LoVo (cell line): ENCODE results near the gene ZNF407.

Source experiments
- DNase-seq: peaks from one replicate; pipeline ENCODE4 v3.0.0-alpha.2; 2016; ENCODE audit warnings: low spot score

Gene ZNF407

DNA sequence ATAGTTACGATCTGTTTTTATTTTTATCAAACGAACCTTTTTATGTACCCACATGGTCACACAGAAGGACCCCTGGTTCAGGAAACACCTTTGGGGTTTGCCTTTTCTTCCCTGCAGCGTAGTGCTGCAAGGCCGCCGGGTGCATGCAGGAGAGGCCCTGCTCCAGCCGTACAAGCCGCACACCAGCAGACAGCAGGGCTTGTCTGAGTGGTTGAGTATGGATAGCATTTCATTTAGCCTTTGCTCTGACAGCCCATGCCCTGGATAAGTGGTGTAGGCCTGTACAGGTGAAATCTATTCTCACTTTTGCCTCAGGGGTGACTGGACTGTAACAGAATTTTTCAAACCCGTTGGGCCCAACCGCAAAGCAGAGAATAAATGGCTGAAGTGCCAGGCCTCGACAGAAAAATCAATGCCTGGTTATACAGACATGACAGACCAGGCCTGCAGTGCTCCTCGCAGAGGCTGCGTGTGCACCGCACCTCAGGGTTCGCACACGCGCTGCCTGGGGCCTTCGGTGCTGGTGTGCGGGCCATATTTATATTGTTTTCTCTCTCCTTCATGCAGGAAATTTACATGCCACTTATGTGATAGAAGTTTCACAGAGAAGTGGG is 279.1 kb downstream of the ZNF407 start:
- DNase-seq: no peak

- no peak for DNase-seq
These were observed 280.6 kb downstream of the ZNF407 start for GRCh38 chr18:74878267-74878666.

GRCh38 chr18:74880706-74881278 is 283.1 kb downstream of the ZNF407 start:
- DNase-seq: no peak

DNA sequence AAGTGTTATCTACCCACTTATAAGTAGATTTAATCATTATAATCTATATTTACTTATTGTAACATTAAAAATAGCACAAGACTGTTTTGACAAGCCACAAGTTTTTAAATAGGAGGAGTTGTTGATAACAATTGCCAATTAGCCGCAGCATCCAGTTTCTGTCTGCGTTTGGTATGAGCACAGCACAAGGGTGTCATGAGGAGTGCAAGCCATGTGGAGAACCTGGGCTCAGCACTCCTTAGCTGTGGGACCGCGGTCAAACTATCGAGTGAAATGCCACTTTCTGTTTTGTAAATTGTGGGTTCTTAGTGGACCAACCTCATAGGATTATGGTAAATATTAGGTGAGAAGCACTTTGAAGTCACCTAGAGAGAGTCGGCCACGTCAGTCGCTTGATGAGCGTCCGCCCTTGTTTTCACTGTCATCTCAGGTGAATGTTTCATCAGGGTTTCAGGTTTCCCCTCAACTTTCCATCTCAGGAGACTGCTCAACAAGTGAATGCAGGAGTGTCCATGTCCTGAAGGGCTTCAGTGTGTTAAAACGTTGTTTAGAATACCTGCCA is 294.5 kb downstream of the ZNF407 start:
- DNase-seq: no peak

GRCh38 chr18:74895686-74896085 is 298.0 kb downstream of the ZNF407 start:
- DNase-seq: no peak

- DNase-seq: peak; percentile 28
These were observed 298.8 kb downstream of the ZNF407 start for GRCh38 chr18:74896390-74896991.

DNA sequence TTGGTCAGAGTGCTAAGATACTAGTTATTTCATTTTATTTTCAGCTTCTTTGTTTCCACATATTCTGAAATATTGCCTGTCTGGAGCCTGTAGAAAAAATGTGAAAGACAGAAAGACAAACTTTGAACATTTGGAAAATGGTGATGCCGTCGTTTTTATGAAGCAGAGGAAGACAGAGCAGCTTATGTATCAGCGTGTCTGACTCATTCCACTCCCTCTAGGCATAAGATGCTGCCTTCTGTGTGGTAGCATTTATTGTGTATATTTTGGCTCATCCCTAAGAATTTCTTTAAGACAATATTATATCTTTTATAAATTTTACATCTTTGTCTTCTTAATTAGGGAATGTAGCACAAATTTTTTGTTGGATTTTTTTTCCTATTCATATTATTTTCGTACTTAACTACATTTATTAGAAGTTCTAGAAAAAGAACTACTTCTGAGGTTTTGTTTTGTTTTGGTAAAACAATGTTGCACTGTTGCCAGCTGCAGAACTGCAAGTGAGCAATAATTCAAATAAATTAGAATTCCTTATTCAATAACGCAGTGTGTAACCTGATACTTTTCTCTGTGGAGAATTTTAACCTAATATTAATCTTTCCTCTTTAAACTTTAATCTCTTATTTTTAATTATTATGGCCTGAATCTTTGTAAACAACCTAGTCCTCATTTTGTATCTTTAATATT is 300.4 kb downstream of the ZNF407 start:
- no peak for DNase-seq

DNA sequence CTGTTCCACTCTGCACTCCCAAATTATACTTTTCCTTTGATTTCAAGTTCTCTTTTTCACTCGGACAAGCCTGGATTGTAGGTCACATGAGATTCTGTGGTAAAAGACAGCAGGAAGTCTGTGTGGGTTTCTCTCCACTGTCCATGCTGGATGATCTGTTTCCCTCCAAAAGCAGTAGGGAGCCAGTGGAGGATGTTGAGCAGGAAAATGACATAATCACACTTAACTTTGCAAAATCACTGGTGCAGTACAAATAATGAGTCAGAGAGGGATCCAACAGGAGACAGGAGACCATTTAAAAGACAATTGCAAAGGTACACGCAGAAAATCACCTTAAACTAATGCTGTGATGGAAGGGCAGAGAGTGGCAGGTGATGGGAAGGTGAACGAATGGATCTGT is 301.3 kb downstream of the ZNF407 start:
- no peak for DNase-seq

- DNase-seq: no peak
These were observed 301.9 kb downstream of the ZNF407 start for GRCh38 chr18:74899554-74899953.

GRCh38 chr18:74901362-74902146 is 303.9 kb downstream of the ZNF407 start:
- DNase-seq: no peak

- DNase-seq: no peak
These were observed 304.4 kb downstream of the ZNF407 start for GRCh38 chr18:74902147-74902455.

DNA sequence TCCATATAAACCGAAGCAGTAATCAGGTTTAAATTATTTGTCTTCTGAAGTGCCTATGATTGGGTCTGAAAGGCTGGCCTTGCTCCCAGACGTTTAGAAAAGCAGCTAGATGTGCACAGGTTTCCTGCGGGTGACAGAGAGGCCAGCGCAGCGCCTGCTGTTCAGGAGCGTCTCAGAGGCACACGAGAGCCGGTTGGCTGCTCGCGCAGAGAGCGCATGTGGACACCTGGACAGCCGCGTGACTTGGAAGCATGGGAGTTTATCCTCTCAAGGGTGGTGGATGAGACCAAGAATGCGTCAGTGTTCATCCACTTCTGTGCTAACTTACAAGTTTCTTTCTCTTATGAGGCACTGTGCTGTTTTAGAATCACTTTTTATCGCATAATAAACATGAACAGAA is 307.6 kb downstream of the ZNF407 start:
- DNase-seq: no peak

GRCh38 chr18:74906184-74906583 is 308.5 kb downstream of the ZNF407 start:
- no peak for DNase-seq

DNA sequence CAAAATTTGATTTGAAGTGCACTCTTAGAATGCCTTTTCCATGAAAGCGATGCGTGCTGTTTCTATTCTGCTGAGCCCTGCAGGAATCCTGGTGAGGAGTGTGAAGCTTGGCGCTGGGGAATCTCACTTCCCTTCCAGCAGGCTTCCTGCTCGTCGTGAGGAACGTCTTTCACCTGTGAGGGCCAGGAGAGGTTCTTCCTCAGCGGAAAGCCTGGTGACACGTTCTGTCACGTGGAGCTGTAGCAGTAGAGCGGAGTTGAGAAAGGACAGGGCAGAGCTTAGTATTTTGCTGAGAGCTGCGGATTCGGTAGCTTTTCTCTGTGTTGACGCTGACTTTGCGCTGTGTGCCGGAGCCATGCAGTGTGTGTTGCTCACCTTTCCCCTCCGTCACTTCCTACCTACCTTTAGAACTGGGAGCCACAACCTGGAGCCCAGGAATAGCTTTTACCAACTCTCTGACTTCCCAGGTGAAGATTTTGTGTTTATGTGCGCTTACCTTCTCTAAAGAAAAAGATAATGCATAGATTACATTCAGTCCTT is 316.5 kb downstream of the ZNF407 start:
- DNase-seq: no peak

DNA sequence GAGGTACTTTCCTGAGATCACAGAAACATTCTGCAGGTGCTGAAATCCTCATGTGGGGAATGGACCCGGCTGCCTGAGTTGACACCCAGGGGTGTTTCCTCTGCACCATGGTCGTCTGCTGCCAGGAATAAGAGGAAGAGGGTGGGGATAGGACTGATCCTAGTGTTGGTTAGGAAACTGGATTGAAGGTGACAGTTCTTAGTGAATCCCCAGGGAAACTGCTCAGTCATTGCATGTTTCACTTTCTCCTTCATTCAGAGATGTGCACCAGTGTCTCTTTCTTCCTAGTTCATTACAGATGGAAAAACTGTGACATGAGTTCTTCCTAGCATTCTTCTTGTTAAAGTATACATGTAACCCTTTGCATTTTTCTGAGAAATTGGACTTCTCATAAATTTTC is 317.0 kb downstream of the ZNF407 start:
- DNase-seq: no peak

GRCh38 chr18:74916773-74917393 is 319.2 kb downstream of the ZNF407 start:
- DNase-seq: no peak

GRCh38 chr18:74918276-74918790 is 320.7 kb downstream of the ZNF407 start:
- DNase-seq: no peak

DNA sequence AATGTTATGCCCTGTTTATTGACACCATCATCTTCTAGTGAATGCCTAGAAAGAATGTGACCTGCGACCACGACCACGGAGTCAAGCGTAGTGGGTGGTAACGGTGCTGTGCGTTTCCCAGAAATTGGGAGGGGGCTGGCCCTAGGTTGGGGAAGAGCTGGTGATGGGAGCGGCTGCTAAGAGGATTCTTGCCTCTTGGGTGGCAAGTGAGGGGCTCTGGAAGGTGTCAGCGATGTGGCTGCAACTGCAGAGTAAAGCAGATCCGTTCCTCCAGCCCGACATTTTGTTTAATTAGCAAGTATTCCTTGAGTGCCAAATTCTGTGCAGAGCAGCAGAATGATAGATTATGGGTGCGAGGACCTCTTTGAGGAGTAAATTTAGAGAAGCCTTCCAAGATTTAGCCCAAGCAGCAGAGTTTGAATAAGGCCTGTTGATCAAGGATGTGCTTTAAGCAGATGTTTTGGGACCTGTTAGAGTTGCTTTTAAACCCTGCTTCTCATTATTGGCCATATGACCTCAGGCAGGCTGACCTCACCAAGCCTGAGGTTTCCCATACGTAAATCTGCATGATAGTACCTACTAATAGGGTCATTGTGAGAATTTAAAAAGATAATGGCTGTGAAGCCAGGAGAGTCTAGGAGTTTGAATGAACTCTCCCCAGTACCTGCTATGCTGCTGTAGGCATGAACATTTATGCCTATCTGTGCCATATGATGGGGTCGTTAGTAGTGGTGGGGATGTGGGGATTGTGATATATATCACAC is 323.6 kb downstream of the ZNF407 start:
- no peak for DNase-seq

- DNase-seq: no peak
These were observed 328.4 kb downstream of the ZNF407 start for GRCh38 chr18:74926051-74926450.

DNA sequence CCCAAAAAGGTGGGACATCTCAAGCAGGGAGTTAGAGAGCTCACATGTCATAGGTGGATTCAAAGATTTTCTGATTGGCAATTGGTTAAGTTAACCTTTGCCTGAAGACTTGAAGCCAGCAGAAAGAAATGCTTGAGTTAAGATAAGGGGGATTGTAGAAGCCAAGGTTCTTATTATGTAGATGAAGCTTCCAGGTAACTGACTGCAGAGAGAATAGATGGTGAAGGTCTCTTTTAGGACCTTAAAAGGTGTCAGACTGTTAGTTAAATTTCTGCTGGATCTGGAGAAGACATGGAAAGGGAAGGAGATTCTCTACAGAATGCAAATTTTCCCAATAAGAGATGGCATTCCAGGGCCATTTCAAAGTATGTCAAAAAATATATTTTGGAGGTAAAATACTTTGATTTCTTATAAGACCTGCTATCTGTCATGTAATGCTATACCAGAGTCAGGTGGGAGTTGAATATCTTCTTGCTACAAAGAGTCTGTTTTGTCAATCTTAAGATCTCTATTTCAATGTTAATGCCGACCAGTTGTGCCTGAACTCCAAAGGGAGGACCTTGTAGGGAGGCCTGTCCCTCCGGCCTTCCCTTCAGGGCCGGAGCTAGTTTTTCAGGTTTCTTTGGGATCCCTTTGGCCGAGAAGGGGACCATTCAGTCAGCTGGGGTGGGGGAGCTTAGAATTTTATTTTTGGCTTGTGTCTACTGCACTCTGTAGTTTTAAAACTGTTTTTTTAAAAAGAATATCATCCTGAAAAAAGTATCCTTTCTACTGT is 330.7 kb downstream of the ZNF407 start:
- no peak for DNase-seq
